Vagina (tissue), 2 donors: Measurements from ENCODE around the gene CRMP1. TPM values are rescaled to one million over a fixed set of nuclear protein-coding genes. Genes with fewer than 3 reads are reported as not detected.

Experiments
- DNase-seq, 2 donors: peaks; one replicate each; pipeline ENCODE4 v3.0.0-alpha.2; 2017; ENCODE audit errors: extremely low spot score in 2 of 2
- H3K27ac ChIP-seq: fragments of 200-600 bp; sonication (generic); one replicate; pipeline ENCODE4 v1.5.1; 2019
- H3K27me3 ChIP-seq: fragments of 200-600 bp; sonication (generic); one replicate; pipeline ENCODE4 v1.5.1; 2019
- H3K36me3 ChIP-seq, 2 donors: fragments of 200-600 bp; sonication (generic); one replicate each; pipeline ENCODE4 v1.5.1; 2017 to 2019
- H3K4me1 ChIP-seq: fragments of 200-600 bp; sonication (generic); one replicate; pipeline ENCODE4 v1.5.1; 2019
- H3K4me3 ChIP-seq, 2 donors: fragments of 200-600 bp; sonication (generic); 1 replicate in 1 of 2; 2 replicates in 1 of 2; pipeline ENCODE4 v1.5.1; 2016 to 2019
- H3K9me3 ChIP-seq: fragments of 200-600 bp; sonication (generic); one replicate; pipeline ENCODE4 v1.5.1; 2019
- POLR2A ChIP-seq, 2 donors: fragments of 450-650 bp; IDR thresholded peaks; one replicate each; pipeline ENCODE4 v1.6.1; 2017; ENCODE audit warnings: antibody characterized with exemption in 2 of 2, mild to moderate bottlenecking in 2 of 2, moderate library complexity in 2 of 2
- POLR2AphosphoS5 ChIP-seq, 2 donors: sonication (generic); formaldehyde crosslinking; IDR thresholded peaks; one replicate each; pipeline ENCODE4 v1.9.0; 2017; ENCODE audit warnings: antibody characterized with exemption in 2 of 2, mild to moderate bottlenecking in 2 of 2, low read depth in 1 of 2; ENCODE audit not compliant: insufficient read depth in 1 of 2
- intact Hi-C: fragments of 100-400 bp; cut with DNase I; formaldehyde crosslinking; loops from one replicate; pipeline ENCODE4 v1.15.1; 2023
- total RNA-seq: library from RNA; depleted of rRNA; stranded (reverse); fragments of >200 nt; gene quantifications from one replicate; pipeline ENCODE4 v1.2.3, GENCODE V29; 2016
- TF ChIP-seq, protein P1 (sequence below), 3 experiments: fragments of 450-650 bp in 2 of 3; fragments of 200-600 bp in 1 of 3; sonication (generic) in 1 of 3; IDR thresholded peaks; one replicate each; pipeline ENCODE4 v1.5.1; 2017 to 2019; ENCODE audit warnings: antibody characterized with exemption in 3 of 3, mild to moderate bottlenecking in 2 of 3, moderate library complexity in 2 of 3

Gene CRMP1
- total RNA-seq, 1 donor from 2014 or later, result 3.4 TPM

DNA sequence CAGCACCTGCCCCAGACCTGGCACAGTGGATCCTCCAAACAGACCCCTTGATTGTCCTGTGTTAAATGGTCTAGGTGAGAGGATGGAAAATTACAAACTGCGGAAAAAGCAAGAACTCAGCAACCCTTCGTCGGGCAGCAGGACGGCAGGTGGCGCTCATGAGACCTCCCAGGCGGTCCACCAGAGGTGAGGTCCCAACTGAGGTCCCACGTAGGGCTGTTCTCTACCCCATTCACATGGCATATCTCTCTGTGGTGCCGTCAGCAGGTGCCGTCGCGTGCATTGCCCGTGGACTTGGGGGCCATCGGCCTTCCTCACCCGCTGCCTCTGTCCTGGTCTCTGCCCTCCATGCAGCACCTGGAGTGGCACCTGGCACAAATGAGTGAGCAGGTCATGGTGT lies 88.2 kb downstream of the CRMP1 start:
- TF ChIP-seq, protein P1, sequence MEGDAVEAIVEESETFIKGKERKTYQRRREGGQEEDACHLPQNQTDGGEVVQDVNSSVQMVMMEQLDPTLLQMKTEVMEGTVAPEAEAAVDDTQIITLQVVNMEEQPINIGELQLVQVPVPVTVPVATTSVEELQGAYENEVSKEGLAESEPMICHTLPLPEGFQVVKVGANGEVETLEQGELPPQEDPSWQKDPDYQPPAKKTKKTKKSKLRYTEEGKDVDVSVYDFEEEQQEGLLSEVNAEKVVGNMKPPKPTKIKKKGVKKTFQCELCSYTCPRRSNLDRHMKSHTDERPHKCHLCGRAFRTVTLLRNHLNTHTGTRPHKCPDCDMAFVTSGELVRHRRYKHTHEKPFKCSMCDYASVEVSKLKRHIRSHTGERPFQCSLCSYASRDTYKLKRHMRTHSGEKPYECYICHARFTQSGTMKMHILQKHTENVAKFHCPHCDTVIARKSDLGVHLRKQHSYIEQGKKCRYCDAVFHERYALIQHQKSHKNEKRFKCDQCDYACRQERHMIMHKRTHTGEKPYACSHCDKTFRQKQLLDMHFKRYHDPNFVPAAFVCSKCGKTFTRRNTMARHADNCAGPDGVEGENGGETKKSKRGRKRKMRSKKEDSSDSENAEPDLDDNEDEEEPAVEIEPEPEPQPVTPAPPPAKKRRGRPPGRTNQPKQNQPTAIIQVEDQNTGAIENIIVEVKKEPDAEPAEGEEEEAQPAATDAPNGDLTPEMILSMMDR (IDR thresholded peaks at IDR 0.05), result no peak
- TF ChIP-seq POLR2A (IDR thresholded peaks at IDR 0.05), result no peak
- TF ChIP-seq POLR2AphosphoS5 (IDR thresholded peaks at IDR 0.05; ENCODE audit: insufficient read depth in 1 of 2, low read depth in 1 of 2), result no peak
- H3K27ac ChIP-seq, result no peak overlapping the region
- DNase-seq, result no peak
- H3K36me3 ChIP-seq, result peaks cover 0 to 19% of the 10 kb centered on the region in 2 donors
- H3K4me3 ChIP-seq, result no peak overlapping the region
- intact Hi-C loops, result no loop called here
- no peaks in the 10 kb centered on the region for H3K9me3 ChIP-seq
- H3K4me1 ChIP-seq, result no peaks in the 10 kb centered on the region
- no peaks in the 10 kb centered on the region for H3K27me3 ChIP-seq

DNA sequence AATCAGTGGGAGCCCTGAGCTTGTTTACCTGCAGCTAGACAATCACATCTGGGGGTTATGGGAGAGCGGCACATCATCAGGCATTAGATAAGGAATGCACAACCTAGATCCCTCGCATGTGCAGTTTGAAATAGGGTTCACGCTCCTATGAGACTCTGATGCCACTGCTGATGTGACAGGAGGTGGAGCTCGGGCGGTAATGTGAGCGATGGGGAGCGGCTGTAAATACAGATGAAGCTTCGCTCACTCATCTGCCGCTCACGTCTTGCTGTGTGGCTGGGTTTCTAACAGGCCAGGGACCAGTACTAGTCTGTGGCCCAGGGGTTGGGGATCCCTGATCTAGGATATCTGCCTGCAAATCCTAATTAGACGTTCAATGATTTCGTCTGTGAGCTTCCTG lies 90.3 kb downstream of the CRMP1 start:
- intact Hi-C loops, result no loop called here
- Histone ChIP-seq H3K36me3 (peaks cover 0 to 14% of the 10 kb centered on the region in 2 donors), H3K4me1 (no peaks in the 10 kb centered on the region), H3K9me3 (no peaks in the 10 kb centered on the region), H3K27me3 (no peaks in the 10 kb centered on the region), H3K4me3 (no peak overlapping the region), H3K27ac (no peak overlapping the region)
- no peak for DNase-seq
- no peak for TF ChIP-seq POLR2AphosphoS5 (IDR thresholded peaks at IDR 0.05; ENCODE audit: insufficient read depth in 1 of 2, low read depth in 1 of 2)

DNA sequence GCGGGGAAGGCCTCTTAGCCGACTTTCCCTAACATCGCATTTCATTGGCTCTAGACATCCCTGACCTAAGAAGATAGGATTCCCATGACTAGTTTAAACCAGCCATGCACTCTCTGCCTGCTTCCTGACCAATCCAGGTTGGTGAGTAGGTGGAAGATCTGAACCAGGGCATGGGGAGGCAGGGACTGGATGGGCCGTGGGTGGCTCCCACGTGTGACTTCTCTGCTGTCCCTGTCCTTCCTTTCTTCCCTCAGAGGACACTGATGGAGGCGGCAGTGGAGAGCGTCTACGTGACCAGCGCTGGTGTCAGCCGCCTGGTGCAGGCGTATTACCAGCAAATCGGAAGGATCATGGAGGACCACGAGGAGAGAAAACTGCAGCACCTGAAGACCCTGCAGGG lies 91.2 kb downstream of the CRMP1 start:
- H3K27me3 ChIP-seq, result no peaks in the 10 kb centered on the region
- H3K4me3 ChIP-seq, result no peak overlapping the region
- TF ChIP-seq, protein P1 (IDR thresholded peaks at IDR 0.05), result no peak
- TF ChIP-seq POLR2A (IDR thresholded peaks at IDR 0.05) (no peak), POLR2AphosphoS5 (IDR thresholded peaks at IDR 0.05; ENCODE audit: insufficient read depth in 1 of 2, low read depth in 1 of 2) (no peak)
- H3K4me1 ChIP-seq, result no peaks in the 10 kb centered on the region
- H3K27ac ChIP-seq, result no peak overlapping the region
- no peak for DNase-seq
- H3K36me3 ChIP-seq, result peaks cover 0 to 21% of the 10 kb centered on the region in 2 donors
- no peaks in the 10 kb centered on the region for H3K9me3 ChIP-seq
- intact Hi-C loops, result no loop called here

DNA sequence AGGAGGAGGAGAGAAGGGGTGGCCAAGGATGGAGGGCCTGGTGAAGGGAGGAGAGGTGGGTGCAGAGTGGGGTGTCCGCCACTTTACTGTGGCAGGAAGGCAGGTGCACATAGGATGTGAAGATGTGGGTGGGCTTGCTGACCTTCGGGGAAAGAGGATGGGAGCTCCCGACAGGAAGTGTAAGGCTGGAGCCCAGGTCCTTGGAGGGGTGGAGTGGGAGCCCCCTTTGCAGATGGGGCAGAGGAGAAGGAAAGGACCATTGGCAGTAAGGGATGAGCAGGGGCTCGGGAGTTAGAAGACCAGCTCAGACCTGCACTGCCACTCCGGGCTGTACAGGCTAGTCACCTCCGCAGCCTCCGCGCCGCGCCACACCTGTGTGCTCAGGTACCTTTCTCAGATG lies 92.4 kb downstream of the CRMP1 start:
- TF ChIP-seq, protein P1 (IDR thresholded peaks at IDR 0.05), result no peak
- TF ChIP-seq POLR2AphosphoS5 (IDR thresholded peaks at IDR 0.05; ENCODE audit: insufficient read depth in 1 of 2, low read depth in 1 of 2), result no peak
- TF ChIP-seq POLR2A (IDR thresholded peaks at IDR 0.05), result no peak

DNA sequence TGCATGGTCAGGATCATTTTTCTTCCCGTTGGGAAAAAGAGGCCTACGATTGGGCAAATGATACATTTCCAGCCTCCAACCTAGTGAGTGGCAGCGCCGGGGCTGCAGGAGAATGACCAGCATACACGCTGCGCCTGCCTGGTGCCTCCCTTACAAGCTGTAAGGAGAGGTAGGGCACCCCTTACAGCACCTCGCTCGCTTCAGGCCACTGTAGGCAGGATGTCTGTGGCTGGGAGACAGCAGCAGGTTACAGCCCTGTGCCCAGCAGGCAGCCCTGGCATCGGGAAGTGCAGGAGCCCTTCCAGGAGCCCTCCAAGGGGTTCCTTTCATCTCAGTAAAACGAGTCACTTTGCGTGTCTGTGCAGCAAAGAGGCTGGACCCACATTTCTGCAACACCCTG lies 93.5 kb downstream of the CRMP1 start:
- no peak for DNase-seq
- intact Hi-C loops, result no loop called here
- H3K9me3 ChIP-seq, result no peaks in the 10 kb centered on the region
- no peaks in the 10 kb centered on the region for H3K4me1 ChIP-seq
- no peaks in the 10 kb centered on the region for H3K27me3 ChIP-seq
- H3K27ac ChIP-seq, result no peak overlapping the region
- TF ChIP-seq, protein P1 (IDR thresholded peaks at IDR 0.05), result no peak
- TF ChIP-seq POLR2A (IDR thresholded peaks at IDR 0.05) (no peak), POLR2AphosphoS5 (IDR thresholded peaks at IDR 0.05; ENCODE audit: insufficient read depth in 1 of 2, low read depth in 1 of 2) (no peak)
- H3K36me3 ChIP-seq, result peaks cover 0 to 28% of the 10 kb centered on the region in 2 donors
- H3K4me3 ChIP-seq, result no peak overlapping the region

More for the DNA sequence above, 92.4 kb downstream of the CRMP1 start:
- Histone ChIP-seq H3K4me3 (no peak overlapping the region), H3K27me3 (no peaks in the 10 kb centered on the region), H3K27ac (no peak overlapping the region), H3K4me1 (no peaks in the 10 kb centered on the region), H3K9me3 (no peaks in the 10 kb centered on the region), H3K36me3 (peaks cover 0 to 27% of the 10 kb centered on the region in 2 donors)
- intact Hi-C loops, result no loop called here
- no peak for DNase-seq
